T-helper 2 cell treated with Interferon-gamma antibody and Interleukin-4, amounts not matched to agents 100 ng/mL and 5 ng/mL, for 36 hours (primary cell): ENCODE data around the gene CAPZB. TPM values are rescaled to one million over a fixed set of nuclear protein-coding genes. Genes with fewer than 3 reads are reported as not detected.

Source experiments
- intact Hi-C: fragments of 100-400 bp; cut with micrococcal nuclease; formaldehyde crosslinking; loops from one replicate; pipeline ENCODE4 v1.15.1; 2023
- total RNA-seq: library from RNA; stranded (reverse); gene quantifications from 2 replicates; pipeline ENCODE4 v1.2.3, GENCODE V29; 2022

The CAPZB gene
- total RNA-seq, 1 donor from 2014 or later, result 520 TPM

- intact Hi-C loops, result loop anchor here (2.0 kb wide), 1 partner anchor 128 kb away; a partner anchor contains a TSS
These were observed 16.3 kb downstream of the CAPZB start for GRCh38 chr1:19469004-19469403.

- intact Hi-C loops, result loop anchor here (1.0 to 2.0 kb wide), 2 partner anchors 15 to 128 kb away; a partner anchor contains a TSS
These were observed 16.9 kb downstream of the CAPZB start for GRCh38 chr1:19468397-19468956.

GRCh38 chr1:19467199-19468187, 17.8 kb downstream of the CAPZB start:
- intact Hi-C loops, result loop anchor here (1.0 to 2.0 kb wide), 2 partner anchors 16 to 129 kb away; a partner anchor contains a TSS

GRCh38 chr1:19466112-19466561, 19.2 kb downstream of the CAPZB start:
- intact Hi-C loops, result no loop called here

GRCh38 chr1:19465650-19466049, 19.7 kb downstream of the CAPZB start:
- intact Hi-C loops, result no loop called here

GRCh38 chr1:19465123-19465522, 20.2 kb downstream of the CAPZB start:
- intact Hi-C loops, result no loop called here

GRCh38 chr1:19464696-19465095, 20.6 kb downstream of the CAPZB start:
- intact Hi-C loops, result no loop called here

- intact Hi-C loops, result loop anchor here (1.0 kb wide), 2 partner anchors 14 to 72 kb away; no protein-coding TSS in a partner anchor
These were observed 21.9 kb downstream of the CAPZB start for GRCh38 chr1:19463504-19463803.

GRCh38 chr1:19462781-19463503, 22.4 kb downstream of the CAPZB start:
- intact Hi-C loops, result loop anchor here (1.0 kb wide), 2 partner anchors 14 to 72 kb away; no protein-coding TSS in a partner anchor

- intact Hi-C loops, result no loop called here
These were observed 24.2 kb downstream of the CAPZB start for GRCh38 chr1:19461220-19461554.

- intact Hi-C loops, result no loop called here
These were observed 24.7 kb downstream of the CAPZB start for GRCh38 chr1:19460535-19461219.

GRCh38 chr1:19458815-19459417, 26.4 kb downstream of the CAPZB start:
- intact Hi-C loops, result no loop called here

GRCh38 chr1:19457607-19458006, 27.7 kb downstream of the CAPZB start:
- intact Hi-C loops, result no loop called here

- intact Hi-C loops, result no loop called here
These were observed 28.3 kb downstream of the CAPZB start for GRCh38 chr1:19456968-19457441.

- intact Hi-C loops, result no loop called here
These were observed 30.0 kb downstream of the CAPZB start for GRCh38 chr1:19455353-19455752.

- intact Hi-C loops, result no loop called here
These were observed 30.8 kb downstream of the CAPZB start for GRCh38 chr1:19454265-19455146.

- intact Hi-C loops, result no loop called here
These were observed 31.6 kb downstream of the CAPZB start for GRCh38 chr1:19453741-19454201.

GRCh38 chr1:19452221-19452663, 33.1 kb downstream of the CAPZB start:
- intact Hi-C loops, result no loop called here

- intact Hi-C loops, result no loop called here
These were observed 34.4 kb downstream of the CAPZB start for GRCh38 chr1:19450811-19451515.
